Hepatic stellate cell (primary cell): Measurements from ENCODE around the gene GTF2IRD1.
"Not testable (repeated sequence)": the region's sequence is repeated elsewhere in the genome, so short reads cannot be mapped to it uniquely, and the experiment has no call there.

Experiments
- DNase-seq: peaks from one replicate; pipeline ENCODE4 v3.0.0; 2011; ENCODE audit warnings: low spot score

GTF2IRD1 gene

GRCh38 chr7:74516214-74516613, 62.5 kb downstream of the GTF2IRD1 start:
- DNase-seq, result no peak

GRCh38 chr7:74518041-74518440, 64.3 kb downstream of the GTF2IRD1 start:
- no peak for DNase-seq

- no peak for DNase-seq
Measured at GRCh38 chr7:74518654-74519053, 64.9 kb downstream of the GTF2IRD1 start.

GRCh38 chr7:74519395-74519794, 65.7 kb downstream of the GTF2IRD1 start:
- no peak for DNase-seq

GRCh38 chr7:74521855-74522254, 68.1 kb downstream of the GTF2IRD1 start:
- no peak for DNase-seq

GRCh38 chr7:74522281-74522905, 68.7 kb downstream of the GTF2IRD1 start:
- DNase-seq, result no peak

- DNase-seq, result no peak
Measured at GRCh38 chr7:74523015-74523414, 69.3 kb downstream of the GTF2IRD1 start.

- DNase-seq, result no peak
Measured at GRCh38 chr7:74525140-74525539, 71.4 kb downstream of the GTF2IRD1 start.

- DNase-seq, result no peak
Measured at GRCh38 chr7:74525881-74526280, 72.2 kb downstream of the GTF2IRD1 start.

- DNase-seq, result no peak
Measured at GRCh38 chr7:74526780-74527179, 73.1 kb downstream of the GTF2IRD1 start.

GRCh38 chr7:74527842-74528241, 74.1 kb downstream of the GTF2IRD1 start:
- no peak for DNase-seq

GRCh38 chr7:74528773-74529172, 75.1 kb downstream of the GTF2IRD1 start:
- DNase-seq, result not testable (repeated sequence)

- no peak for DNase-seq
Measured at GRCh38 chr7:74535951-74536356, 82.2 kb downstream of the GTF2IRD1 start.

GRCh38 chr7:74541937-74542336, 88.2 kb downstream of the GTF2IRD1 start:
- not testable (repeated sequence) for DNase-seq

GRCh38 chr7:74542558-74543117, 88.9 kb downstream of the GTF2IRD1 start:
- DNase-seq, result no peak

- no peak for DNase-seq
Measured at GRCh38 chr7:74544706-74545469, 91.2 kb downstream of the GTF2IRD1 start.

- DNase-seq, result no peak
Measured at GRCh38 chr7:74545921-74546320, 92.2 kb downstream of the GTF2IRD1 start.

- not testable (repeated sequence) for DNase-seq
Measured at GRCh38 chr7:74553596-74554012, 99.9 kb downstream of the GTF2IRD1 start.

- DNase-seq, result no peak
Measured at GRCh38 chr7:74554178-74554577, 100.5 kb downstream of the GTF2IRD1 start.

GRCh38 chr7:74560086-74560719, 106.5 kb downstream of the GTF2IRD1 start:
- DNase-seq, result no peak

GRCh38 chr7:74561898-74562613, 108.3 kb downstream of the GTF2IRD1 start:
- no peak for DNase-seq

GRCh38 chr7:74563639-74564038, 109.9 kb downstream of the GTF2IRD1 start:
- DNase-seq, result not testable (repeated sequence)
